ENCODE data around the gene SNAPC5.

Gene SNAPC5

DNA sequence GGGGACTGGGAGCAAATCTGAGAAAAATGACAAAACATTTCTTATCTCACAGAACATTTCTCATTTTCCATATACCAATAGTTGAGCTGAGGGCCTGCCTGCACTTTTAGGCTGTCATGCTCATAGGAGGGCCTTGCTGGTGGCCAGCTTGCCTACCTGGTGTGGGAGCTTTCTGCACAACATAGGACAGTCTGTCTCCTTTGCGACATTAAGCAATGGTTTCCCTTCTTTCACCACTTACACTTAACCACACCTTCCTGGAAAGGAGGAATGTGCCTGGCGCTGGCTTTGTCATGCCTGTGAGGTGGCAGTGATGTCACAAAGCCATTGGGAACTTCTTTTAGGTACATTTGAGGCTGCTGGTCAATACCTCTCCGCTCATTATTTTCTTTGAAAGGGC is 5.7 kb downstream of the SNAPC5 start:
- no peak overlapping the region for H3K4me3 ChIP-seq (replicated peaks in 1 of 2; ENCODE audit: low read depth in 2 of 2, low read length in 2 of 2)
- no peak for DNase-seq (ENCODE audit: low read depth in 2 of 2)
- TF ChIP-seq, protein P1, sequence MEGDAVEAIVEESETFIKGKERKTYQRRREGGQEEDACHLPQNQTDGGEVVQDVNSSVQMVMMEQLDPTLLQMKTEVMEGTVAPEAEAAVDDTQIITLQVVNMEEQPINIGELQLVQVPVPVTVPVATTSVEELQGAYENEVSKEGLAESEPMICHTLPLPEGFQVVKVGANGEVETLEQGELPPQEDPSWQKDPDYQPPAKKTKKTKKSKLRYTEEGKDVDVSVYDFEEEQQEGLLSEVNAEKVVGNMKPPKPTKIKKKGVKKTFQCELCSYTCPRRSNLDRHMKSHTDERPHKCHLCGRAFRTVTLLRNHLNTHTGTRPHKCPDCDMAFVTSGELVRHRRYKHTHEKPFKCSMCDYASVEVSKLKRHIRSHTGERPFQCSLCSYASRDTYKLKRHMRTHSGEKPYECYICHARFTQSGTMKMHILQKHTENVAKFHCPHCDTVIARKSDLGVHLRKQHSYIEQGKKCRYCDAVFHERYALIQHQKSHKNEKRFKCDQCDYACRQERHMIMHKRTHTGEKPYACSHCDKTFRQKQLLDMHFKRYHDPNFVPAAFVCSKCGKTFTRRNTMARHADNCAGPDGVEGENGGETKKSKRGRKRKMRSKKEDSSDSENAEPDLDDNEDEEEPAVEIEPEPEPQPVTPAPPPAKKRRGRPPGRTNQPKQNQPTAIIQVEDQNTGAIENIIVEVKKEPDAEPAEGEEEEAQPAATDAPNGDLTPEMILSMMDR (IDR thresholded peaks at IDR 0.05; ENCODE audit: low read depth, low read length), result no peak

DNA sequence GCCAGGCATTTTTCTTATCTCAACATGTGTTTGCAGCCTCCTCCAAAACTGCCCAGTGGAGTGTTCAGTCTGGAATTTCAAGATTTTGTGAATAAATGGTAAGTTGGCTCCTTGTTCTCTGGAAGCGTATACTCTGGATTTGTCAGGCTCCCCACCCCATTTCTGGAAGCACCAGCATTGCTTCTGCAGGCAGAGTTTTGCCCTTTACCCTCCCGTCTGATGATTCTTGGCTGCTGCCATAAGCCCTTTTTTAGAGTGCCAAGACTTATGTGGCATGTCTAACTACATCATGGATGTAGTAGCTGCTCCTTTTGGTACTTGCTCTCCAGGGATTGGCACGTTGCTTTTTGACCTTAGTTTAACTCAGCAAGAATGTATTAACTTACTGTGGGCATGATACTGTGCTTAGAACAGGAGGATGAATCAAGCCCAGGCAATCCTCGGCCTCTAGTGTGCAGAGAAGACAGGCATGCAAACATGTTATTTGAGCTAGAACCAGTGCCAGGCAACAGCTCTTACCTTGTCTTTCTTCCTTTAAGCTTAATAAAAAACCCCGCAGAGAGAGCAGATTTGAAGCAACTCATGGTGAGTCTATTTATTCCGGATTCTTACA is 8.3 kb downstream of the SNAPC5 start:
- TF ChIP-seq, protein P1 (IDR thresholded peaks at IDR 0.05; ENCODE audit: low read depth, low read length), result no peak
- no peak overlapping the region for H3K4me3 ChIP-seq (replicated peaks in 1 of 2; ENCODE audit: low read depth in 2 of 2, low read length in 2 of 2)
- DNase-seq (ENCODE audit: low read depth in 2 of 2), result no peak

DNA sequence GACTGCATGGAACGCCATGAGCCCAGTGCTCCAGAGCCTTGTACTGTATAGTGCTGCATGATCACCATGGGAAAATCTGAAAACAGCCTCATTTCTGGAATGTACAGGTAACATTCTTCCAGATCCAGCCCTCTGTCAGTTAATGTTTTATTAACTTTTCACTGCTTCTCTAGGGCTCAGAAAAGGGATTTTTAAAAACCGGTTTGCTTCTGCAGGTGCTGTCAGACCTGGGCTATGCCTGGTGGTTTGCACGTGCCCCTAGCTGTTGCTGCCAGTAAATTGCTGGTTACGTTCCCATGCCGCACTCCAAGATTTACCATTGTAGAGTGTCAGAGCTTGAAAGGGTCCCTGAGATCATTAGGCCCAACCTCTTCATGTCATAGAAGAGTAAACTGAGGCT is 9.0 kb downstream of the SNAPC5 start:
- DNase-seq (ENCODE audit: low read depth in 2 of 2), result no peak

DNA sequence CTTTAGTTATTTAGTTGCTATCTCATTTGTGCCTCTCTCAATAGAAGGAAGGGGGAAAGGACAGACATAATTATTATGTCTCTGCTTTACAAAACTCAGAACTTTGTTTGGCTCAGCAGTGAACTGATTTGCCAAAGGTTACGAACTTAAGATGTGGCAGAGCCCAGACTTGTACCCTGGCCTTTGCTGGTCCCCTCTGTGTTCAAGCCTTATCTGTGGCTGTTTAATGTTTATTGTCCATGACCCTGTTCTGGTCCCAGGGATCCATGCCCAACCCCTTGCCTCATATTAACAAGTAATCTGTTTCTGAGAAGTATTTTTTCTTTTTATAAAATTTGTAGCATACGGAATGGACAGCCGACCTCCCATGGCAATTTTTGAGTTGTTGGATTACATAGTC is 10.7 kb downstream of the SNAPC5 start:
- no peak for DNase-seq (ENCODE audit: low read depth in 2 of 2)
- no peak overlapping the region for H3K4me3 ChIP-seq (replicated peaks in 1 of 2; ENCODE audit: low read depth in 2 of 2, low read length in 2 of 2)
- TF ChIP-seq, protein P1 (IDR thresholded peaks at IDR 0.05; ENCODE audit: low read depth, low read length), result no peak

More for the DNA sequence above, 9.0 kb downstream of the SNAPC5 start:
- H3K4me3 ChIP-seq (replicated peaks in 1 of 2; ENCODE audit: low read depth in 2 of 2, low read length in 2 of 2), result no peak overlapping the region
- TF ChIP-seq, protein P1 (IDR thresholded peaks at IDR 0.05; ENCODE audit: low read depth, low read length), result no peak

DNA sequence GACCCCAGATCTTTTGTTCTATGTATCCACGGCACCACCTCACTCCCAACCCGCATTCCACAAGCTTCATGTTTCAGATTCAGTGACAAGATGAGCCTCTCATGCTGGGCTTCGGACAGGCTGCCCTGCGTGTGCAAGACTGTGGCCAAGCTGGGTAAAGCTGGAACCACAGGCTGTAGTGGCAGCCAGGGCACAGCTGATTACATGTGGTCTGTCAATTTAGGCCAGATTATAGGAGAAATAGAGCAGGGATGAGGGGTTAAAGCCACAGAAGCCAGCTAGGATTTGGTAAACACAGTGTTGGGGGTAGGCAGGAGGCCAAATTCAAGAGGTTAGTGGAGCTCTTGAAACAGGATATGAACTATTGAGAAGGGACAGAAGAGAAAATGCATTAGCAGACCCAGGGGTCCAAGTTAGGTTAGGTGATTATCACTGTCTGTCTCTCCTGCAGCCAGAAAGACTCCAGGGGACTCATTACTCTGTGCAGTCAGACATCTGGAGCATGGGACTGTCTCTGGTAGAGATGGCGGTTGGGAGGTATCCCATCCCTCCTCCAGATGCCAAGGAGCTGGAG is 12.9 kb downstream of the SNAPC5 start:
- H3K4me3 ChIP-seq (replicated peaks in 1 of 2; ENCODE audit: low read depth in 2 of 2, low read length in 2 of 2), result no peak overlapping the region
- TF ChIP-seq, protein P1 (IDR thresholded peaks at IDR 0.05; ENCODE audit: low read depth, low read length), result no peak
- no peak for DNase-seq (ENCODE audit: low read depth in 2 of 2)

DNA sequence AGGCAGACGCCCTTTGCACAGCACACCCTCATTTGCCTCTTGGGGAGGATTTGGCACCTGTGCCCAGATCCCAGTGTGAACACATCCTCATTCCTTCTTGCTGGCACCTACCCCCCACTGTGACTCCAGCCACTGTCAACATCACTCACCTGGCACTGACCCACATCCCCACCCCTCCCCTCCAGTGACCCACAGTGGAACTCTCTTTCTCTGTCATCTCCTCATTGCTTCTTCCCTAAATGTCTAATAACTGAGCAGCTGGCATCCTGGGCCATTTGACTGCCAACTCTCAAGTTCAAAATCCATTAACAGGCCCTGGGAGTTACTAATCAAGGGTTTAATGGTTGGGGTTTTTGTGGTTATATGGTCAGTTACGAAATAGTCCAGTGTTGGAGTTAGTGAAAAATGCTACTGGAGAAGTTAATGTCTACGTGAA is 14.4 kb downstream of the SNAPC5 start:
- TF ChIP-seq, protein P1 (IDR thresholded peaks at IDR 0.05; ENCODE audit: low read depth, low read length), result no peak
- DNase-seq (ENCODE audit: low read depth in 2 of 2), result peak; percentile 24 to 38
- H3K4me3 ChIP-seq (replicated peaks in 1 of 2; ENCODE audit: low read depth in 2 of 2, low read length in 2 of 2), result no peak overlapping the region
